ENCODE data around the gene LINGO3.

GRCh38 chr19:2308114-2308556, at the start of gene LINGO3:
- no peak for TF ChIP-seq POLR2AphosphoS5 (IDR thresholded peaks at IDR 0.05; ENCODE audit: insufficient read depth in 1 of 2, low read depth in 1 of 2)
- TF ChIP-seq CTCF (IDR thresholded peaks at IDR 0.05), result no peak
- no peak for TF ChIP-seq POLR2A (IDR thresholded peaks at IDR 0.05)
